D721Med (cell line): ENCODE results near the gene RNF220.

Experiments used
- DNase-seq: peaks from one replicate; pipeline ENCODE4 v3.0.0; 2011; ENCODE audit warnings: low spot score; ENCODE audit not compliant: insufficient read length
- FAIRE-seq: peaks from 2 replicates; lab custom pipeline; 2011; peaks lifted over from hg19 to GRCh38; lab: Jason Lieb, UNC
- TF ChIP-seq, protein P1 (sequence below): IDR thresholded peaks from 2 replicates; pipeline ENCODE4 v1.5.1; 2012; ENCODE audit warnings: mild to moderate bottlenecking, control low read depth; ENCODE audit not compliant: insufficient read depth; ENCODE audit errors: missing control alignments

Gene RNF220

DNA sequence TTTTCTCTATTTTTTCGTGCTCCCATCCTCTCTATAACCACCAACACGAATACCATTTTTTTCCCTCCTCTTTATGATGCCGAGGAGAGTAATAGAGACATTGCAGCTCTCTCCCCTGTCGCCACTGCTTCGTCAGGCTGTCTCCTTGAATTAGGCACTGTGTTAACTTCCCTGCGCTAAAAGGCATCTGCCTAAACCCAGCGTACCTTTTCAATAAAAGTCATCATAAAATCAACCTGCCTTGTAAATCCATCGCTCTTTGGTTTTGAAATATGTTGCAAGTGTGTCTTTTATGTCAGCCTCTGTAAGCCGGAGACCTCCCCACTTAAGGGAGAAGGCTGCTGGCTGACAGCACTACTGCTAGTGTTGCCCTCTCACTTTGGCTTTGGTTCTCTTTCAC lies 8.7 kb downstream of the RNF220 start:
- DNase-seq (no peak), FAIRE-seq (no peak)
- TF ChIP-seq, protein P1, sequence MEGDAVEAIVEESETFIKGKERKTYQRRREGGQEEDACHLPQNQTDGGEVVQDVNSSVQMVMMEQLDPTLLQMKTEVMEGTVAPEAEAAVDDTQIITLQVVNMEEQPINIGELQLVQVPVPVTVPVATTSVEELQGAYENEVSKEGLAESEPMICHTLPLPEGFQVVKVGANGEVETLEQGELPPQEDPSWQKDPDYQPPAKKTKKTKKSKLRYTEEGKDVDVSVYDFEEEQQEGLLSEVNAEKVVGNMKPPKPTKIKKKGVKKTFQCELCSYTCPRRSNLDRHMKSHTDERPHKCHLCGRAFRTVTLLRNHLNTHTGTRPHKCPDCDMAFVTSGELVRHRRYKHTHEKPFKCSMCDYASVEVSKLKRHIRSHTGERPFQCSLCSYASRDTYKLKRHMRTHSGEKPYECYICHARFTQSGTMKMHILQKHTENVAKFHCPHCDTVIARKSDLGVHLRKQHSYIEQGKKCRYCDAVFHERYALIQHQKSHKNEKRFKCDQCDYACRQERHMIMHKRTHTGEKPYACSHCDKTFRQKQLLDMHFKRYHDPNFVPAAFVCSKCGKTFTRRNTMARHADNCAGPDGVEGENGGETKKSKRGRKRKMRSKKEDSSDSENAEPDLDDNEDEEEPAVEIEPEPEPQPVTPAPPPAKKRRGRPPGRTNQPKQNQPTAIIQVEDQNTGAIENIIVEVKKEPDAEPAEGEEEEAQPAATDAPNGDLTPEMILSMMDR: no peak

DNA sequence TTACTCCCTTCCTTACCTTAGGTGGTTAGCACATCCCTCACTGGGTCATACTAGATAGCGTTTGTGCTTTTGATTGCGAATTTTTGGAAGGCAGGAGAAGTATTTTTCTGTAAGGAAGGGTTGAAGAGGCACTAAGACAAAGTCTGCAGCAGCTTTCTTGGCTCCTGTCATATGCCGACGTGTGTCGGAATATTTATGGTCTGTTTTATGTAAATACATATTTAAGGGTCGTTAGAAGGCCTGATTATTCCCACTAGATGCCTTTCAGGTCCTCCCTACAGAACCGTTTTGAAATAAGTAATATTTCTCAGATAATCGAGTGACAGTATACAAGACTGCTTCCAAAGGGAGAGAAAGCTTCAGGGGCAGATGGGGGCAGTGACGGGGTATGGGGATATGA lies 10.0 kb downstream of the RNF220 start:
- TF ChIP-seq, protein P1: no peak
- no peak for FAIRE-seq
- no peak for DNase-seq

DNA sequence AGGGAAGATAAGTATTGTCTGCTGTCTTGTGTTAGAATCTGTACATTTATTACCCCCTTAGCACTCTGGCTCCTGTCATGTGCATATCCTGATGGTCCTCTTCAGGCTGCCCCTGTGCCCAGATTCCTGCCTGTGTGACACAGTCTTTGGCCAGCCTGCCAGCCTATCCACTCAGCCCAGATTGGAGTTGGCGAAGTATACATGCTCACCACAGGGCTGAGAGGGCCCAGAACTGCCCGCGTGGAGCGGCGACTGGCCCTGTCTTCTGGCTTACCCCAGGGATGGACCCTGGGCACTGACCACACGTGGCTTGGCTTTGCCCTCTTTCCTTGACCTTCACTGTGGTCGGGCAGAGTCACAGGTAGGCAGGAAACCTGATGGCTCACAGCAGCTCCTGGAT lies 11.4 kb downstream of the RNF220 start:
- TF ChIP-seq, protein P1: no peak
- DNase-seq (no peak), FAIRE-seq (no peak)

DNA sequence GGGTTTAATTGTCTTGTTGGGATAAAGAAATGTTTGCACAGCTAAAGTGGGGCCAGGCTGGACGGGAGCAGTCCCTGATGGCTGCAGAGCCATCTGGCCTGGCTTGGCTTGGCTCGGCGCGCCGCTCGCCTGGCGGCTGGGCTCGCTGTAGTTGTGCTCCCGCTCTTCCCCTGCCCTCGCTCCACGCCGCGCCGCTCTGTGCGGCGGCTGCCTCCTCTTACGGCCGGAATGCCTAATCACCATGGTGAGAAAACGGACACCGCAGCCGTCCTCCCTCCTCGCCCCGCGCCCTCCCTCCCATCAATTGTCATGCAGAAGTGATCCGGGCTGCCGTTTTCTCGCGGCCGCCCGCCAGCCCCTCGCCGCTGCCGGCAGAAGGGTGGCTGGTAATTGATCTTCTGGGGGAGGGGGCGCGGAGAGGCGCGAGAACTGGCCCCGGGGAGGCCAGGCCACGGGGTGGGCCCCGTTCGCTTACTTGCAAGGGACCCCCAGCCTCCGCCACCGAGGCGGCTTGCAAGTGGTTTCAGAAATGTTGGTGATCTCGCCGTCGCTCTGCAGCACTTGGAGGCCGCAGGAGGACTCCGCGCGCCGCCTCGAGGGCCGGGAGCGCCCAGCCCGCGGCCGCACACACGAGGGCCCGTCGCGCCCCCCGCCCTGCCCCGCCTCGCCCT lies 12.4 kb downstream of the RNF220 start:
- FAIRE-seq: no peak
- TF ChIP-seq, protein P1: no peak
- no peak for DNase-seq

DNA sequence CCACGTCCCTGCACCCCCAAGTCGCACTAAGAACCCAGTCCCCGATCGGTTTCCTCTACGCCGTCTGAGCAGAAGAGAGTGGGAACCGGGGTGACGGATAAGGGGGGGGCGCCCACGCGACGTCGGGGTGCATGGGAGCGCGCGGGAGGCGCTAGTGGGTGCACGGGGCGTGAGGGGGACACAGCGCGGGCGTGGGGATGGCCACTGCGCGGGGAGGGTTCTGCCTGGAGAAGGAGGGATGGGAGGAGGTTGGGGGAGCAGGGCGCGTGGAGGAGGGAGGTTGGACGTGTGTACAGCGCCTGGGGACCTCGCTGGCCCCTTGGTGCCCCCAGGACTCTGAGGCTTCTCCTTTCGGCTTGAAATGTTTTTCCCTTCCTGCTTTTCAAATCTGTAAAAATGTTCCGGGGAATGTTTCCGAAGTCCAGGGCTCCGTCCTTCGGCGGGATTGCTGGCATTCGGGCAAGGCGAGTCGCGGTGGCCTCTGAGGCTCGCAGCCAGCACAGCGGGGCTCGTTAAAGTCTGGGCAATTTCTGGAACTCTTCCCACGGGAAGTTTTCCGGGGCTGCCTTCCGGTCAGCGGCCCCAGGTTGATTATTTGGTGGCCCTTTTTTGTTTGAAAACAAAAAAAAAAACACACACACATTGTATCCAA lies 13.1 kb downstream of the RNF220 start:
- TF ChIP-seq, protein P1: no peak
- no peak for DNase-seq
- no peak for FAIRE-seq

DNA sequence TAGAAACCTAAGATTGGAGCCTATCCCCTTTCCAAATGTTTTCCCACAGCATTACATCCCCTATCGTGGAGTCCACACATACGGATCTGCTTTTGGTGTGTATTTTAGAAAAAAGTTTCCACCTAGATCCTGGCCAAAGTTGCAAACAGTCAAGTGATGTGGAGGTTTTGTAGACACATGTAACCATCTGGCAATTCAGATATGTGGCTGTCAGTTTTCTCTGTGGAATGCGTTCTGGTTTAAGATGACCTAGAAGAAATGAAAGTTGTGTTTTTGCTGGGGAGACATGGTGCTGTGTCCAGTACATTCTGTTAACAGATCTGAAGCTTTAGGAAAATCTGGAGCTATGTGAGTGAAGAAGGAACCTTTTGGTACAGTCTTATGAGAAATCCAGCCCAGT lies 14.8 kb downstream of the RNF220 start:
- FAIRE-seq (no peak), DNase-seq (no peak)
- TF ChIP-seq, protein P1: no peak

DNA sequence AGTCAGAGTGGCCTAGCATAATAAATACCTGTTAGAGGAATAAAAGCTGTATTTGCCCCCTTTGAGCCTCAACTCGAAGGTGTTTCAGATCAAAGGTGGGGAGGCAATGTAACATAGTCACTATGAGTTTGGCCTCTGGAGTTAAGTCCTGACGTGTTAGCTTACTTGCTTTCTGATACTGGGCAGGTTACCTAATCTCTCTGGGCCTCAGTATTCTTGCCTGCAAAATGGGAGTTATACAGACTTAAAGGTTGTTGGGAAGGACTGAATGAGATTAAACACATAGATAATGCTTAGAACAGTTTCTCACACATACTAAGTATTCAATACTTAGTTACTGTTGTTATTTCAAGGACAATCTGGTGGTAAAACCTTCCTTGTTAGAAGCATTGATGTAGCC lies 15.5 kb downstream of the RNF220 start:
- FAIRE-seq (no peak), DNase-seq (no peak)
- TF ChIP-seq, protein P1: no peak
